ENCODE measurements around the gene TP53I13. TPM values are rescaled to one million over a fixed set of nuclear protein-coding genes. Genes with fewer than 3 reads are reported as not detected.

TP53I13 gene
- total and polyA plus RNA-seq, 10 of the 15 experiments (the other 5 are each of a cell fraction or from before 2014, with no cell fraction given): 0.31 to 45.1 (median 19.5) TPM; not detected in 1

- TF ChIP-seq REST (IDR thresholded peaks at IDR 0.05; ENCODE audit: low read depth, low read length): no peak
- peak; percentile 70; the same call in 1 of the 2 replicates for TF ChIP-seq TCF12 (IDR thresholded peaks at IDR 0.05; ENCODE audit: low read depth, low read length)
- no peak for TF ChIP-seq POLR2AphosphoS5 (IDR thresholded peaks at IDR 0.05; ENCODE audit: low read length)
- TF ChIP-seq NRF1 (conservative IDR thresholded peaks at IDR 0.05; ENCODE audit: low read depth, low read length): no peak
- peak; percentile 33; the same call in 1 of the 2 replicates for TF ChIP-seq IKZF1 (conservative IDR thresholded peaks at IDR 0.05)
- peak; percentile 86 for TF ChIP-seq TCF3 (IDR thresholded peaks at IDR 0.05; ENCODE audit: borderline replicate concordance, insufficient read depth, low read depth, low read length)
- no peak for TF ChIP-seq ELK1 (IDR thresholded peaks at IDR 0.05; ENCODE audit: low read depth, low read length)
- TF ChIP-seq EED (IDR thresholded peaks at IDR 0.05; ENCODE audit: low read depth): 0 out of 2 replicates have a peak, but pooled peaks have one; percentile 27
- no peak for TF ChIP-seq SKIL (IDR thresholded peaks at IDR 0.05; ENCODE audit: low read depth, poor library complexity, severe bottlenecking)
- TF ChIP-seq CHD1 (IDR thresholded peaks at IDR 0.05; ENCODE audit: low read depth, low read length): no peak
- TF ChIP-seq KDM1A (IDR thresholded peaks at IDR 0.05; ENCODE audit: borderline replicate concordance): no peak
- 0 out of 2 replicates have a peak, but pooled peaks have one; percentile 24 for TF ChIP-seq YY1 (IDR thresholded peaks at IDR 0.05; ENCODE audit: low read depth, low read length)
- TF ChIP-seq POU2F2 (IDR thresholded peaks at IDR 0.05; ENCODE audit: borderline replicate concordance, low read depth, low read length): peak; percentile 17; the same call in 1 of the 3 replicates
- no peak for TF ChIP-seq ZNF384 (IDR thresholded peaks at IDR 0.05; ENCODE audit: borderline replicate concordance, low read depth, low read length)
- TF ChIP-seq NKRF (conservative IDR thresholded peaks at IDR 0.05): no peak
- no peak for TF ChIP-seq CBX5 (IDR thresholded peaks at IDR 0.05; ENCODE audit: low read depth)
- no peak for TF ChIP-seq STAT1 (conservative IDR thresholded peaks at IDR 0.05)
- TF ChIP-seq PML (IDR thresholded peaks at IDR 0.05; ENCODE audit: low read length): no peak
- no peak for TF ChIP-seq NR2F1 (conservative IDR thresholded peaks at IDR 0.05)
- TF ChIP-seq GABPA (IDR thresholded peaks at IDR 0.05; ENCODE audit: low read depth): no peak
These were observed 23.5 kb downstream of the TP53I13 start (continued) for GRCh38 chr17:29591737-29592608.
